ENCODE results near the gene B3GNT7.

- TF ChIP-seq POLR2AphosphoS5 (IDR thresholded peaks at IDR 0.05; ENCODE audit: low read depth, low read length) (no peak), TCF7L2 (IDR thresholded peaks at IDR 0.05; ENCODE audit: low read depth, low read length) (no peak)
- TF ChIP-seq, protein P1, sequence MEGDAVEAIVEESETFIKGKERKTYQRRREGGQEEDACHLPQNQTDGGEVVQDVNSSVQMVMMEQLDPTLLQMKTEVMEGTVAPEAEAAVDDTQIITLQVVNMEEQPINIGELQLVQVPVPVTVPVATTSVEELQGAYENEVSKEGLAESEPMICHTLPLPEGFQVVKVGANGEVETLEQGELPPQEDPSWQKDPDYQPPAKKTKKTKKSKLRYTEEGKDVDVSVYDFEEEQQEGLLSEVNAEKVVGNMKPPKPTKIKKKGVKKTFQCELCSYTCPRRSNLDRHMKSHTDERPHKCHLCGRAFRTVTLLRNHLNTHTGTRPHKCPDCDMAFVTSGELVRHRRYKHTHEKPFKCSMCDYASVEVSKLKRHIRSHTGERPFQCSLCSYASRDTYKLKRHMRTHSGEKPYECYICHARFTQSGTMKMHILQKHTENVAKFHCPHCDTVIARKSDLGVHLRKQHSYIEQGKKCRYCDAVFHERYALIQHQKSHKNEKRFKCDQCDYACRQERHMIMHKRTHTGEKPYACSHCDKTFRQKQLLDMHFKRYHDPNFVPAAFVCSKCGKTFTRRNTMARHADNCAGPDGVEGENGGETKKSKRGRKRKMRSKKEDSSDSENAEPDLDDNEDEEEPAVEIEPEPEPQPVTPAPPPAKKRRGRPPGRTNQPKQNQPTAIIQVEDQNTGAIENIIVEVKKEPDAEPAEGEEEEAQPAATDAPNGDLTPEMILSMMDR (IDR thresholded peaks at IDR 0.05) = no peak
These were observed 14.3 kb downstream of the B3GNT7 start for GRCh38 chr2:231409776-231410175.

Measured in Panc1 (cell line).